AG09319 (cell line): ENCODE data around the gene VAMP2.

Experiments
- DNase-seq: peaks from one replicate; pipeline ENCODE4 v3.0.0-alpha.2; 2010; ENCODE audit warnings: low read depth; ENCODE audit errors: extremely low read depth
- TF ChIP-seq, protein P1 (sequence below): IDR thresholded peaks from 2 replicates; pipeline ENCODE4 v1.5.1; 2011; ENCODE audit warnings: low read depth, mild to moderate bottlenecking, inconsistent platforms, low read length, moderate library complexity

VAMP2 gene

DNA sequence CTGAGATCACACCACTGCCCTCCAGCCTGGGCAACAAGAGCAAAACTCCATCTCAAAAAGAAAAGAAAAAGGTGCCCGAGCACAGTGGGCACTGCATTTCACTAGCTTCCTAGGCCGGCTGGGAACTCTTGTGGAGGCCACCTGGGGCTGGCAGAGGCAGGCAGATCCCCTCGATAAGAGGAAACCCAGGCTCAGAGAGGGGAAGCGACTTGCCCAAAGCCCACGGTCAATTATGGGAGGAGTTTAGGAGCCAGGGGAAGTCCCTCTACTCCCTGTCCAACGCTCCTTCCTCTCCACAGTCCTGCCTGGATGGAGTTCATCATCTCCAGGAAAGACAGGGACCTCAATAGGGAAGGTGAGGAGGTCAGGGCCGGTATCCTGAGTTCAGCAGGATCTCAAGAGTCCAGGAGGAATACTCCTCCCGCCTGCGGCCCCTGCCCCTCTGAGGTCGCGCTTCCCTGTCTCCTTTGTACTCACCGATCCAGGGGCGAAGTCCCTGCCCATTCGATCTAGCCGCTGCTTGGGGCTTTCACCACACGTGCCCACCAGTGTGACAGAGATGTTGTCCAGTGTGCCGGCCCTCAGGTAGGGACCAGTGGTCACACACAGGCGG is 45.3 kb downstream of the VAMP2 start:
- DNase-seq: no peak
- TF ChIP-seq, protein P1, sequence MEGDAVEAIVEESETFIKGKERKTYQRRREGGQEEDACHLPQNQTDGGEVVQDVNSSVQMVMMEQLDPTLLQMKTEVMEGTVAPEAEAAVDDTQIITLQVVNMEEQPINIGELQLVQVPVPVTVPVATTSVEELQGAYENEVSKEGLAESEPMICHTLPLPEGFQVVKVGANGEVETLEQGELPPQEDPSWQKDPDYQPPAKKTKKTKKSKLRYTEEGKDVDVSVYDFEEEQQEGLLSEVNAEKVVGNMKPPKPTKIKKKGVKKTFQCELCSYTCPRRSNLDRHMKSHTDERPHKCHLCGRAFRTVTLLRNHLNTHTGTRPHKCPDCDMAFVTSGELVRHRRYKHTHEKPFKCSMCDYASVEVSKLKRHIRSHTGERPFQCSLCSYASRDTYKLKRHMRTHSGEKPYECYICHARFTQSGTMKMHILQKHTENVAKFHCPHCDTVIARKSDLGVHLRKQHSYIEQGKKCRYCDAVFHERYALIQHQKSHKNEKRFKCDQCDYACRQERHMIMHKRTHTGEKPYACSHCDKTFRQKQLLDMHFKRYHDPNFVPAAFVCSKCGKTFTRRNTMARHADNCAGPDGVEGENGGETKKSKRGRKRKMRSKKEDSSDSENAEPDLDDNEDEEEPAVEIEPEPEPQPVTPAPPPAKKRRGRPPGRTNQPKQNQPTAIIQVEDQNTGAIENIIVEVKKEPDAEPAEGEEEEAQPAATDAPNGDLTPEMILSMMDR: no peak

DNA sequence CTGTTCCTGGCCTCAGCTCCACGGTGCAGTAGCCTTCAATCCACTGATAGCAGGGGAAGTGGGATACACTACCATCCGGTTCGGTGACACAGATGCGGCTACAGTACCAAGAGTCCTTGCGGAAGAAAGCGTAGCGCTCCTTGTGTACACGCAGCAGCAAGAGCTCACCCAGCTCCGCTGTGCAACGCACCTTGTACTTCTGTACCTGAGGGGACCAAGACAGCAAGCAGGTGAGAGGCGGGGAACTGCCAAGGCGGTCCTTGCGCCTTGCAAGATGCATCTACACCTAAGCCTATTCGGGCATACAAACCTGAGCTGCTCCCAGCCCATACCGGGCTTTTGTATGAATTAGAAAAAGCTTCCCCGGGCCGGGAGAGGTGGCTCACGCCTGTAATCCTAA is 46.0 kb downstream of the VAMP2 start:
- TF ChIP-seq, protein P1: no peak
- DNase-seq: no peak

DNA sequence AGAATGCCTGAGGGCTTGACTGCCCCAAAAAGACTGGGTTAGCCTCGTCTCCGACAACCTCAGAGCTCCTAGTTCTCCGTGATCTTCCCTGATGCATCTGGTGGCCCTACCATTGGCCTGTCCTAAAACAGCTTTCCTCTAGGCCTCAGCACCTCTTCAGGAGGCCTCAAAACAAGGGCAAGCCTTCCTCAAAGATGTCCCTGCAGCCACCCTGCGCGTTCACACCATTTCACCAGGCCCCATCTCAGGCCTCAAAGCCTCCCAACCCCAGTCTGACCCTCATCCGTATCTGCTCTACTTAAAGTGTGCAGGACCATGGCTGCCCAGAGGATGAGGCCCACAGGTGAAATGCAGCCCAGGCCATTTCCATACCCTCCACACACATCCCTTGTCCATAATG is 51.8 kb downstream of the VAMP2 start:
- DNase-seq: no peak

GRCh38 chr17:8110456-8110804 is 52.3 kb downstream of the VAMP2 start:
- DNase-seq: no peak
- TF ChIP-seq, protein P1: no peak

More for the DNA sequence above, 51.8 kb downstream of the VAMP2 start:
- TF ChIP-seq, protein P1: no peak

DNA sequence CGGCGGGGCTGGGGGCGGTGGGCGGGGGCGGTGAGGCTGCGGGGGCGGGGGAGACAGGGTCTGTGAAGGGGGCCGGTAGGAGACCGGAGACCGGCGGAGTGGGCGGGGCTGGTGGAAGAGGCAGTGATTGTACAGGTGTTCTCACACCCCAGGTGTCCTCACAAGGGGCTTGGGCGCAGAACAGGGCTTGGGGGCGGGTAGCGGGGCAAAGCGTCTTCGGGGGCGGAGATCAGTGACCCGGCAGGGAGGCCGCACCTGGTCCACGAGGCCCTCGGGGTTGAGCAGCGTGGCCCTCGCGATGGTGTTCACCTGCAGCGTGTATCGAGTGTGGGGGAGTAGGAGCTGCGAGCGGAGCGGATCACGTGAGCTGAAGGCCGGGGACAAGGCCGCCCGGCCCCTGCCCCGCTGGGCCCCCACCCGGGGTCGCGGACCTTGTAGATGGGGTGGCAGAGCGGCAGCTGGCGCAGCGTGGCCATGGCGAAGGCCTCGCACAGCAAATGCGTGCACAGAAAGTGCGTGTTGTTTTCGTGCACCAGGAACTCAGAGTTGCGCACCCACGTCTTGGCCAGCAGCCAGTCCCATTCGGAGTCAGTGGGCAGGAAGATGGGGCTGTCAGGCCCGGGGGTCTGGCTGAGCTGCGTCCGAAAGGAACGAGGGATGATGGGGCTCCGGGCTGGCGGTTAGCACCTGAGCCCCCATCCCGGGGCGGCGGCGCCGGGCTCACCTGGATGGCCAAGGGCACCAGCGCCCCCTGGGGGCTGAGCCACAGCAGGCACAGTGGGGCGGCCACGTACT is 52.9 kb downstream of the VAMP2 start:
- TF ChIP-seq, protein P1: peak; percentile 66
- no peak for DNase-seq
